C1 segment of cervical spinal cord (tissue), 14 donors: Measurements from ENCODE around the gene BICC1.

Experiments
- DNase-seq, 14 donors: peaks; one replicate each; lab custom pipeline; 2025; lab: John Stamatoyannopoulos, UW

Gene BICC1

DNA sequence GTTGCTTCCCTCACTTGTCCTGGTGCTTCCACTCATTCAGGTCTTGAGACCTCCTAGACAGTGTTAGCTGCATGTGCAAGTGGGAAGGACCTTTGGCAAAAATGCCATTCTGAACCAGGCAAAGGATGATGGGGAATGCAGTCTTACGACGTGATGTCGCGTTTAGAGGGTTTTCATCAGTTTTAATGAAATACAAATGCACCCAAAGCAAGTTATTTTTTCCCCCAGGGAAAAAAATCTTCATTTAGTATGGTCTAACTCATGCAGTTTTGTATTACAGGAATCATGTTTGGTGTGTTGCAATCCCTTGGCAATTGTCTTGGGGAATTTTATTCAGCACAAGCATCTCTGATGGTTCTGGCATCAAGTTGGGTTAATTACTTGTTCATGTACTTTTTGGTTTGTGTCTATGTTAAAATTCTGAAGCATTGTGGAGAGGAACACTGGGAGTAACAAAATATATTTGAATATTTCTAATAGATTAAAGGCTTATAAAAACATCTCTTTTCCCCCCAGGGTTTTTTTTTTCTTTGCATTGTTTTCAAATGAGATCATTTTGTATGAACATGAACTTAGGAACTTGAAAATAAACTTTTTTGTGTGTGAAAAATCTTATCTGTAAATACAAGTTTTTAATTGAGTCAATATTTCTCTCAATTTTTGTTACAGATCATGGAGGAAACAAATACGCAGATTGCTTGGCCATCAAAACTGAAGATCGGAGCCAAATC, 188.9 kb downstream of the BICC1 start:
- DNase-seq, result no peak

DNA sequence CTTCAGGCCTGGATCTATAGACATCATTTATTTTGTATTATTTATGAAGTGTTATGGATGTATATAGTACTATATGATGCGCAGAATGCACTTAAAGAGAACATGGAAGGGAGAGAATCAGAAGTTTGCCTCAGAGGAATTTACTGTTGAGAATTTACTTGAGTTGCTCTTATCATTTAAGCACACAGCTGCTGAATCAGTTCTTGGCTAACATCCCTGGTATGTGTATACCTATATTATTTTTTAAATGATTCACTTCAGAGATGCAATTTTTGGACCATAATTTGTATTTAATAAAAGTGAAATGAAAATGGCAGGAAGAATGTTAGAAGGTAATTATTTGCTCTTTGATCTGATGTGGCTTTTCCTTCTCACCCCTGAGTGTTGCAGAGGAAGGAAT, 191.6 kb downstream of the BICC1 start:
- no peak for DNase-seq

DNA sequence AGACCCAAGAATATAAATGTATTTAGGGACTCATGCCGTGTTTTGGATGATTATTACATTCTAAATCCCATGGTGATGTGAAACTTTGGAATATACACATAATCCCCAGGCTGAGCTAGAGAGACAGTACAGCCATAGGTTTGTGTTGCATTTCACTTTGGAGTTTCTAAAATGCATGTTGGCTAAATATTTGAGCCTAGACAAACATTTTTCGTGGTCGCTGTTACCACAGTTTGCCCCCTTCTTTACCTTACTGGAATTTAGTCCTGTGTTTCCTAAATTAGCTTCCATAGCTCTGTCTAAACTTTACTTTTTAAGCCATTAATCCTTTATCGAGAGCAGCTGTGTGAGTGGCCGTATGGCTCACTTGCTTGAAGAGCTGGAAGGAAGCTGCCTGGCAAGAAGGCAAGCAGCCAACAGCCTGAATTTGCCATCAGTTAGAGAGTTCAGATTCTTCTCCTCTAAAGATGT, 192.0 kb downstream of the BICC1 start:
- no peak for DNase-seq

DNA sequence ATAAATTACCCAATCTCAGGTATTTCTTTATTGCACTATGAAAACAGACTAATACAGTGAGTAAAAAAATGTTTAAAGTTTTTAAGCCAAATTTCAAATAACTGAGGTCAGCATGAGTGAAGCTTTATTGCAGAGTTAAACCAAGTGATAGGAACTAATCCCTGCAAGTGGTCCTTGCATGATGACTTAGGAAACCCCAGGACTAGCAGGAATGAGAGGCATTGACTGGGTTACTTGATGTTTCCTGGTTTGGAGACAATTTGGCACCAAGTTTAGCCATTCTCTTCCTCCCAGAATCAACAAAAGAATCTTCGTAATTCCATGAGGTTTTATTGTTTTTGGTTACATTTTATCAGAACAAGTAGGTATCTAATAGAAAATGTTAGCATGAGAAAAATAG, 194.2 kb downstream of the BICC1 start:
- no peak for DNase-seq

DNA sequence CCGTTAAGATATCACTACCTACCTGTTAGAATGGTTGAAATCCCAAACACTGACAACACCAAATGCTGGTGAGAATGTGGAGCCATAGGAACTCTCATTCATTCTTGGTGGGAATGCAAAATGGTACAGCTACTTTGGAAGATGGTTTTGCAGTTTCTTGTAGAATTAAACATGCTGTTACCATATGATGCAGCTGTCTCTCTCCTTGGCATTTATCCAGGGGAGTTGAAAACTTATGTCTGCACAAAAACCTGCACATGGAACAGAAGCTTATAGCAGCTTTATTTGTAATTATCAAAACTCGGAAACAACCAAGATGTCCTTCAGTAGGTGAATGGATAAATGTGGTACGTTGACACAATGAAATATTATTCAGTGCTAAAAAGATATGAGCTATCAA, 199.5 kb downstream of the BICC1 start:
- no peak for DNase-seq

DNA sequence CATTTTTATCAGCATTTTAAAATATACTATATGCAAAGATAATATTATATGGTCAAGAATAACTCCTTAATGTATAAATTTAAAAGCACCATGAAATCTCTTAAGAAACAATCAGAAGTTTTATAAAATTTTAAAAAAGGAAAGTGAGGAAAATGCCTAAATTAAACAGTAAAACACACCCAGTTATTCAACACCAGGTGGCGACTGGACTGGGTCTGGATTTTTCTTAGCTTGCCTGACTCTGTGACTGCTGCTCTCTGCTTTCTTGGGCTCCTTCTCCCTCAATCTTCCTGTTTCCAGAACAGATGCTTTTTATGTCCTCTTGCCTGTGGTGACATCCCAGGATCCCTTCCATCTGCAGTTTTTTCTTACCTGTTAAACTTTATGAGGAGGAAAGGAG, 200.3 kb downstream of the BICC1 start:
- no peak for DNase-seq

DNA sequence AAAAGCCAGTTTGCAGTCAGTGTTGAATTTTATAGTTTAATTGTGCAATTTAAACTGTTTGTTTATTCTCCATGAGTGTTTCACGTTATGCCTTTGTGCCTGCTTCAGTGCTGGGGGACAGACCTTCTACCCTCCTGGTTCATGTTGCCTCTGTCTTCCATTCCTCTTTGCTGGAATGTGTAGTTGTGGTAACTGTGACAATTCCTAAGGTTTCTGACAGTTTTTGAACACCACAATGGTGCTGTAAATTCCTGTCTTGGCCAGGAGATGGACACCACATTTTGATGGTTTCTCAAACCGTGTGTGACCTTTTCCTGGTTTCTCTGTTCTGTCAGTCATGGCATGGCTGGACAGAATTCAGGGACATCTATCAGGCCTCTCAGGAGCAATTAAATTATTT, 201.7 kb downstream of the BICC1 start:
- DNase-seq, result no peak

DNA sequence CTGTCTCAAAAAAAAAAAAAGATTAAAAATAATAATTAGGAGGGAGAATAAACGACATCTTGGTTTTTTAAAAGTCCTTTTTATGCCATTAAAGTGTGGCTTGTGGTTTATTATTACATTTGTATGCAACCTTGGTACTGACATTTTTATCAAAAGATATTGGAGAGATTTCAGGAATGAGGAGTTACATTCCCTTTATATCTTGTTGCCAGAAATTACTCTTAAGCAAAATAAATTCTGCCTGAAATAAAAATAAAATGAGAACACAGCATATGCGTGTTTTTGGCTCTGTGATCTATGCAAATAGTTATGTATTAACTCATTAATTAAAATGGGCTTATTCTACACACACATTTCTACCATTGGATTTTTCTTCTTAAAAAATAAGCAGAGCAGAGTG, 202.4 kb downstream of the BICC1 start:
- DNase-seq, result no peak

DNA sequence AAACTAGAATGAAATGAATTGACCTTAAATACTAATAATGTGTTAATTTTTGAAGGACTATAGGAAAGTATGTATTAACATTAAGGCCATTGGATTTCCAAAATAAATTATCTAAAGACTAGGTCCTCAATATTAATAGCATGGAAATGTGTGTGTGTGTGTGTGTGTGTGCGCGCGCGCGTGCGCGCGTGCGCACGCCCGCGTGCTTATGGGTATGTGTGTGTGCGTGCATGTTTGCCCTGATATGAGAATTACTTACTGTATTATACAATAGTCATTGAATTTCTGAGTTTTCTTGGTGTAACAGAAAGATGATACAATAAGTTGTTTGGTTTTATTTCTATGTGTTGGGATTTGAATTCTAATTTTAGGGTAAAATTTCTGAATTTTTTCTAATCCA, 205.9 kb downstream of the BICC1 start:
- DNase-seq, result no peak

DNA sequence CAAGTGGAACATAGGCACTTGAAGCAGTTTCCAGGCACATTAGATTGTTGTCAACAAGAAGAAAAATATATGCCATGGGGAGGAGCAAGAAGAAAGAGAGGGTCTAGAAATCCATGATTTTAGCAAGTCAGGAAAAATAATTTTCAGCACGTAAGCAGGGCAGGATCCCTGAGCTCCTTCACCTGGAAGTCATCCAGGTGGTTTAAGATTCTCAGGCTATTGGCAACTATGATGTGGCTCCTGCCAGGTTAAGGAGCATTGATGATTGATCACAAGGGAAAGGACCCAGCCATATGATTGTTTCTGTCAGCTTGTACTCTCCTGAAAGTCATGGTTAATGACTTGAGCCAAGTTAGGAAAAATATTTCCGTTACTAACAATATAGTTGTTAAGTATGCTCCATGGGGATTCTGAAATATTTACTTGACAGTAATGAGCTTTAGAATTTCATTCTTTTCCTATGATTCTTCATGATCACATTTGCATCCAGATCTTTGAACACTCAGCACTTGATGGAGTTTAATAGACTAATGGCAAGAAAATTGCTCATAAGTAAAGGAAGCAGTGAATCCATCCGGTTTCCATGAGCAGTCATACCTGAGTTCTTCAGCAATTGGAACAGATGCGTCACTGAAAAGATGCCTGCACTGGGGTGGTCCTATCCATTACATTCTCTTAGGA, 209.1 kb downstream of the BICC1 start:
- no peak for DNase-seq

DNA sequence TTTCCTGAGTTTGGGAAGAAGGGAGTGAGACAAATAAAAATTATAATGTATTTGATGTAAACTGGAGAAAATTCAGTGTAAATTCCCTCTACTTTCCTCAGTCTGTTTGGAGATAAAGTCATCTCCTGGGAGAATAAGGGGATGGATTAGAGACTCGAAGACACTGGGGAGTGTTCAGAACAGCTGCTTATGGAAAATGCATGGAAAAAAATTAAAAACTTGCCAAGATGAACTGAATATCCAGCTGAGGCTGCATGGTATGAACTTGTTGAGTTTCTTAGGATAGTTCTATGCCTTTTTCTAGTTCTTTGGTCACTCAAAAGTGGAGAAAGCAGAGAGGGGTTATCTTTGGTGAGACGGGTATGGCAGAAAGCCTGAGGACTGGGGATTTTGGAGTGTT, 210.5 kb downstream of the BICC1 start:
- no peak for DNase-seq

DNA sequence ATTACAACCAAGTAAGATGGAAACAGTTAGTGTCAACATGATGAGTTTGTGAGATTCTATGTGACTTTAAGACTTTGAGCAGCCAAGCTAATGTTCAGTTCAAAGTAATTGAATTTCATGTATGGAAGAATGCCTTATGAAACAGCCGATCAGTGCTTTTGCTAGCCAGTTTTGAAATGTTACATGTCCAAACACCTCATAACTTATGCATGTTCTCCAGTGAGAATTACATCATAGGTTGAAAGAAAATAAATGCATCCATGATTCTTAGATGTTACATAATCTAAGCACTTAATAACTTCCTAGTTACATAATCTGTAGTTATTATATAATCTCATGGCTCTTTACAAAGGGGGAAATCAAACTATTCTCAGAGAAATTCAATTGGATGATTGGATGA, 211.3 kb downstream of the BICC1 start:
- no peak for DNase-seq

DNA sequence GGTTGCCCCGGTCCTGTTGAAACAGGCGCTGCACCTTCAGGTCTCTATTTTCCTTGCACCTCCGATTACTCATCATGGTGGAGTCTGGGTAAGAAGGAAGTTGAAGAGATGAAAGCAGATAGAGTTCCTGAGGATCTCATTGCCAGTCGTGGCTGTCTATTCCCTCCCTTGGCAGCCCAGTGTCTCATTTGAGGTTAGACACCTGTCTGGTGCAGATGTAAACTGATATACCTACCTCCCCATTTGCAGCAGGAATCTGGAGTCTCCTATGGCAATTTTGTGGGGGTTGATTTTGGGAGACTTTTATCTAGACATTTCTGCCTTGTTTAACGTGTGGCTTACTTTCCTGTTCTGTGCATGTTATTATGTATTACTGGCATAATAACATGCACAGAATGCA, 212.1 kb downstream of the BICC1 start:
- DNase-seq, result no peak

DNA sequence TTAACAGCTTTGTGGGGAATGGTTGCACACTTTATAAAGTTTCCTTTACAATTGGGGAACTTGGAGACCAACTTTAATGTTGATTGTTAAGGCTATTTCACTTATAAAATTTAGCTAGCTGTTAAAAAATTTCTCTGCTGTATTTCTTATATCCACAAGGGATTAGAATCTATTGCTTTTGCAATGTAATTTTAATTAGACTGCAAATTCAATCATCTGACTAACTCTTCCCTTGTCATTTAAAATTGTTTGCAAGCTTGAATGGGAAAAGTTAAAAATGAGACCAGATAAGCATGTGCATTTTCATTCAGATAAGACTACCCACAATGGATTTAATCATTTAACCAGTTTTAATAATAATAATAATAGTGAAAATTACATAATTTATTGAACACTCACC, 213.2 kb downstream of the BICC1 start:
- no peak for DNase-seq

DNA sequence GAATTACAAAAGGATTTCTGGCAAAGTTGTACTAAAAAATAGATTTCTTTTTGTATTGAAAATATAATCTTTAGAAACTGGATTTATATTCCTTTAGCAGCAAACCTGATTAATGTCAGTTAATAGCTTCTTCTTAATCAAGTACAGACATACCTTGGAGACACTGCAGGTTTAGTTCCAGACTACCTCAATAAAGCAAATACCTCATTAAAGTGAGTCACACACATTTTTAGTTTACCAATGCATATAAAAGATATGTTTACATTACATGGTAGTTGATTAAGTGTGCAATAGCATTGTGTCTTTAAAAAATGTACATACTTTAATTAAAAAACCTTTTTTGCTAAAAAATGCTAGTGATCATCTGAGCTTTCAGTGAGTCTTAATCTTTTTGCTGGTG, 215.0 kb downstream of the BICC1 start:
- DNase-seq, result no peak

DNA sequence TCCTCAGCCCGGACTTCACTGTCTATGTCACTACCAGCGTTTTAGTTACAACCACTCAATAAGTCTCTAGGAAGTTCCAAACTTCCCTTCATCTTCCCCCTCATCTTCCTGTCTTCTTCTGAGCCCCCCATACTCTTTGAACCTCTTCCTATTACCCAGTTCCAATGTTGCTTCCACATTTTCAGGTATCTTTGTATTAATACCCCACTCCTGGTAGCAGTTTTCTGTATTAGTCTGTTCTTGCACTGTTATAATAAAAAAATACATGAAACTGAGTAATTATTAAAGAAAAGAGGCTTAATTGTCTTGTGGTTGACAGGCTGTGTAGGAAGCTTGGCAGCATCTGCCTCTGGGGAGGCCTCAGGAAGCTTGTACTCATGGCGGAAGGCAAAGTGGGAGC, 218.6 kb downstream of the BICC1 start:
- DNase-seq, result no peak

DNA sequence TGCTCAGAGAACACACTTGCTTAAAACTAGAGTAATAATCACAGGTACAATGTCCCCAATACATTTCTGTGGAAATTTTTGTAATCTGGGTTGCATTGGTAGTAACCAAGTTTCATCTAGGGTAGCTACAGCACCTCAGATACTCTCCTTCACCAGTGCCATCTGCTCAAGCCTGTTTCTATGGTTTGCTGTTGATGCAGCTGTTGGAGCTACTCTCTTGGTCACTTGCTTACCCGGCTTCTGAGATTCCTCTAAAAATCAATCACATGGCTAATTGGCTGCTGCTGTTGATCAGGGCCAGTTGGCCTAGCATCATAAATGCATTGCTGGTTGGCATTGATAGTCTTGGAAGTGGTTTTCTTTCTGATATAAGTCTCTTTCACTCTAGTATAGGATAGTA, 220.8 kb downstream of the BICC1 start:
- DNase-seq, result no peak

DNA sequence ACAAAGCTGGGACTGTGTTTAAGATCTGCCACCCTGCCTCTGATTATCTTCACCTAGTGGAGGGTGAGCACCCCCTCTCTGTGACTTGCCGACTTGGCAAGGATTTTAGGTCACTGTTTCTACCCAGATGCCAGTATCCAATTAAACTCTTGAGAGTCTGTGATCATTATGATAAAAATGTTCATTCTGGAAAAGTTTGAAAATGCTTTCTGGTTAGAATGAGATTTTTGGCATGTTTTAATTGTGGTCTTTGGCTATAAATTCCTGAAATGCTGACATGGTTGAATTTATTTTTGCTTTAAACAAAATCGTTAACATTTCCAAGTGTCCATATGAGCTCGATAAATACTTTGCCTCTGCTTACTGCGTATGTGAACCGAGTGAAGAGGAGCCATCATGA, 221.4 kb downstream of the BICC1 start:
- no peak for DNase-seq

DNA sequence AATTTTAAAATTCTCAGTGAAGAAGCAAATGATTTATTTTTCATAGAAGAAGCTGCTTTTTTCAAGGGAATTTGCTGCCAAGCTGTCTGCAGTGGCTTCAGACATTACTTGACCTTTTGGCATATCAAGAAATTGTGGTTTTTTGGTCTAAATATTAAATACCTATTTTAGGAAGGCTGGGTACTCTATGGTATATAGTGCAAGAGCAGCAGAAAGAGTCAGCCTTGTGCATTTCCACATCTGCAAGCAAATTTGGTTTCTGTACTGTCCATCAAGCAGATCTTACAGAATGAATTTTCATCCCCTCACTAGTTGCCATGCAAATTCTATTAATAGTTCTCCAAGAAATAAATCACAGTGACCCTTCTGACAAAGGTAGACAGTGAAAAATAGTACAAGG, 222.0 kb downstream of the BICC1 start:
- DNase-seq, result no peak

DNA sequence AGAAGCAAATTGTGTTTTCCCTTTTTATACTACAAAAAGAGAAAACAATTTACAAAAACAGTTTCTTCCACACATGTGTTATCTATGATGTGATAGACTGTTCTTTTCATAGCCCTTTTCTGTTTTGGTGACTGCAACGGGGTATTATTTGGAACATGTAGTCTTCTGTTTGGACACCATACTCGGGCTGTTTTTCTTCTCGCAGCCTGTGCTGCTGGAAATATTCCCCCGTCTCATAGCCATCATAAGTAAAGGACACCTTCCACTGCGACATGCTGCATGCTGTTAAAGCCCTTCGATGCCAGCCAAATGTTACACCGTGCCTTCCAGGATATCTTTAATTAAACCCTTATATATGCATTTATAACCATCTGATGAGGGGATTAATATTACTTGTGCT, 222.4 kb downstream of the BICC1 start:
- DNase-seq, result no peak

DNA sequence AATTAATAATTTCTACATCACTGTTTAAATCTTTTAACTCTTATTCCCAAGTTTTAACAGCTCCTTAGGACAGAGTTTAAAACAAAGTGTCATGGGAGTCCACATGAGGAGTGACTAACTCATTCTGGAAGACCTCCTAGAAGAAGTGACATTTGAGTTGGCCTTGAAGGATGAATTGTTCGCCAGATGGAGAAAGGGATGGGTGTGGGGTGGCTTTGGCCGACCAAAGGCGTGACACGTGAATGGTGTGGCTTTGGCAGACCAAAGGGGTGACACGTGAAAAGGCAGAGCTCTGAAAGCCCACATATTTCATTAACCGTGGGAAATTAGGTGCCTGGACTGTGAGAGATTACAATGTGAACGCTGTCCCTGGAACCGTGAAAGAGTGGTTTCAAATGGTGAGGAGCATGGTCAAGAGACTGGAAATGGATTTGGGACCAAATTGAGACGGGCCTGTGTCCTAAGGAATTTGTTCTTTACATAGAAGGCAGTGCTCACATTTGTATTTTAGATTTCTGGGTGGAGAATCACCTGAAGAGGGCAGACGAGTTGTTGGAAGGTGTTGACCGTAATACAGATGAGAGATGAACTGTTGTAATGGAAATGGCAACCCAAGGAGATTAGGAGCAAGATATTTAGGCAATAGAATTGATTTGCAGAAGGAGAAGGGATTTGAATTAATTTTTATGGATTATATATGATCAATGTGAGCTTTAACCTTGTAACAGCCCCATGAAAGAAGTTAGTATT, 228.1 kb downstream of the BICC1 start:
- DNase-seq, result no peak

DNA sequence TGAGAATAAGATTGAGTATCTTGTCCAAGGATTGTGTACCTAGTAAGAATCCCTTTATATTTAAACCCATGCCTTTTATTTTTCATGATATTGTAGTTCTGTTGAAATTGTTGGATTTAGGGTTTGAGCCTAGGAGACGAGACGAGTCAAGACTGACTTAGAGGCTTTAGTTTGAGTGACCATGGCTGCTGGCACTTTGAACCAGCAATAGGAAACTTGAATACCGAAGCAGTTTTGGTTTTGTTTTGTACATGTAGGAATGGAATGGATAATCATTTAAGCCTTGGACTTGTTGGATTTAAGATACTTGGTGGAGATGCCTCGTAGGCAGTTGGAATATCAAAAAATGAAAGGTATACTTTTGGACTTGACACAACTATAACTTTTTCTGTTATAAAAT, 229.0 kb downstream of the BICC1 start:
- no peak for DNase-seq

DNA sequence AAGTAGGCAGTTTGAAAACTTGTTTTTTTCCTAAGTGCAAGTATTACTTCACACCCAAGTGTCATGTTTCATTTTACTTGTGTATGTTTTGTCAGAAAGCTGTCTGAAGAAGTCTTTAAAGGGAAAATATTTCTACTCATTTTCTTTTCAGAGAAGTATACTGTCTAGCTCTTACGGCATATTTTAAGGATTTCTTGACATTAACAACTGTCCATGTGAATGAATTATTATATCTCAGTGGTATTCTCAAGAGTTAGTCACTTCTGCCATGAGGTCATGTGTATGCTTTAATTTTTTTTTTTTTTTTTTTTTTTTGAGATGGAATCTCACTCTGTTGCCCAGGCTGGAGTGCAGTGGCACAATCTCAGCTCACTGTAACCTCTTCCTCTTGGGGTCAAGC, 229.5 kb downstream of the BICC1 start:
- no peak for DNase-seq
